HG02981 (cell line): ENCODE measurements around the gene RAB44.
"Not testable (repeated sequence)": the region's sequence is repeated elsewhere in the genome, so short reads cannot be mapped to it uniquely, and the experiment has no call there.

ENCODE experiments used
- ATAC-seq: cut with Tn5 transposase; IDR thresholded peaks from one replicate; pipeline ENCODE4 v1.9.1; 2021; ENCODE audit warnings: mild to moderate bottlenecking, moderate library complexity; ENCODE audit not compliant: unreplicated experiment

Gene RAB44, protein sequence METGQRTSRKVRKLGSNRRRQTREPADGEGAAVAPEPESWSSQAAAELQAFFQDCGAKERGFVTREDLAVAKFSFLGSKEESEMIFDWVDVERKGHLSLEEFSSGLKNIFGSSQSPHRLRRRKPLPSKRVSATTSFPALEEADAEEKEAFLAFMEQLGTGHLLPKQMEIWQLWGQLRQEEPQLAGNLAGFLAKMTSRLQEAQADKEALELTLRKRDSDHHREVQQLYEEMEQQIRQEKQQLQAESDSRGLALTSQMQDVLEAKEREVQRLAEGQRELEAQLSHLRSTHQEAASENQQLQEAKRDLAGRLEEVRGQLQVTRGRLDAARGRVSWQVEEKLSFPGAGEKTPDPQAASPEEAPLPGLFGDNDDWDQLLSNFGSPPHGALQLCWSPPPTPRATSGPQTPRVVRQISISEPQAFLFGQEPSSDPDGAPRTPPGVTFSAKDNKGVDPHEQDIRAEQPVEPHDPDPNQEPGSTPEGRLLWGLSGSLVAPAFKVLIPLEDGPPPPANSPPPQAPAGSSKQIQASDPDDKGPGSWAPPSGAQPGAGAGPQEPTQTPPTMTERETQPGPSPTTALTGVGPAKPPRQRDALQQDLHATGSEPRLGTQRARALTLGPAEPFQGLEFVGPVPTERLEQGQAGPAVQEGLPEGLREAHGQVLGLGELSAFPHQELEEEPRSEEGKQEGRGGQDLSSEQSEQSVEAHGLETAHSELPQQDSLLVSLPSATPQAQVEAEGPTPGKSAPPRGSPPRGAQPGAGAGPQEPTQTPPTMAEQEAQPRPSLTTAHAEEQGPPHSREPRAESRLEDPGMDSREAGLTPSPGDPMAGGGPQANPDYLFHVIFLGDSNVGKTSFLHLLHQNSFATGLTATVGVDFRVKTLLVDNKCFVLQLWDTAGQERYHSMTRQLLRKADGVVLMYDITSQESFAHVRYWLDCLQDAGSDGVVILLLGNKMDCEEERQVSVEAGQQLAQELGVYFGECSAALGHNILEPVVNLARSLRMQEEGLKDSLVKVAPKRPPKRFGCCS

GRCh38 chr6:36697481-36697903 lies at the start of gene RAB44:
TSS of gene RAB44 (plus strand) at chr6:36697826. CDS start at chr6:36704236, 6,410 bp downstream.
- no peak for ATAC-seq

DNA sequence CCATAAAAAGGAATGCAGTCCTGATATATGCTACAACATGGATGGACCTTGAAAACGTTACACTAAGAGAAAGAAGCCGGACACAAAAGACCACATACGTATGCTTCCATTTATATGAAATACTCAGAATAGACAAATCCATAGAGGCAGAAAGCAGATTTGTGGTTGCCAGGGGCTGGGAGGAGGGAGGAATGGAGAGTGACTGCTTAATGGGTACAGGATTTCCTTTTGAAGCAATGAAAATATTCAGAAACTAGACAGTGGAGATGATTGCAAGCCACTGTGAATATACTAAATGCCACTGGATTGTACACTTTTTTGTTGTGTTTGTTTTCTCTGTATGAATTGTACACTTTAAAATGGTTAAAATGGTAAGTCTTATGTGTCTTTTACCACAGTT lies 48.5 kb upstream of the RAB44 start:
- no peak for ATAC-seq

DNA sequence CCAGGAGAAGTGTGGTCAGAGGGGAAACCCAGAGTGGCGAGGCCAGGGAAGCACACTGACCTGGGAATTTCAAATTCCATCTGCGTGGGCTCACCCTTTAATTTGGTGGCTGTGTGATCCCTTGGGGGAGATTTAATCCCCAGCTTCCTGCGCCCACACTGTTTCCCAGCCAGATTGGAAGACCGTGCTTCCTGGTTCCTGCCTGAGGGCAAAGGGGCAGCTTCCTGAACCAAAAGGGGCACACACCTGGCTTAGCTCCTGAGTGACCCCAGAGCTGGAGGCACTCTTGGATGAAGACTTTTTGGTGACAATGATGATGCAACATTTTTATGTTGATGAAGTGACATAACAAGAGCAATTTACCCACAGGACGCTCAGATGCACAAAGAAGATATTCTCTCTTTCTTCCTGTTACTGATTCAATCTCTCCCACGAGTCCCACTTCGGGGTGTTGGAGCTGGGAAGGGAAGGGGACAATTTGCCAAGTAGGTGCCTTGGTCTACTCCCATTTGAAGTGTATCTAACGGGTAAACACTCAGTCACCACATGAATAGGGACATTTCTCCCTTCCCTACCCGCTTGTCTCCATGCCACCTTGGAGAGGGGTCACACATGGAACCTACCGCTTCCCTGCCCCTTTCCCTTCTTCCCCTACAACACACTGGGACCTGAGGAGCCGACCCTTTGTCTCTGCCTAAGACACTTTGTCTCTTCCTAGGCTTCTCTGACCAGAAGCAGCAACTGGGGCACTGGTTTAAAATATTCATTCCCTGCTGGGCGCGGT lies 47.7 kb upstream of the RAB44 start:
- no peak for ATAC-seq

GRCh38 chr6:36650848-36651478 lies 46.7 kb upstream of the RAB44 start:
- ATAC-seq, result peak; percentile 59

DNA sequence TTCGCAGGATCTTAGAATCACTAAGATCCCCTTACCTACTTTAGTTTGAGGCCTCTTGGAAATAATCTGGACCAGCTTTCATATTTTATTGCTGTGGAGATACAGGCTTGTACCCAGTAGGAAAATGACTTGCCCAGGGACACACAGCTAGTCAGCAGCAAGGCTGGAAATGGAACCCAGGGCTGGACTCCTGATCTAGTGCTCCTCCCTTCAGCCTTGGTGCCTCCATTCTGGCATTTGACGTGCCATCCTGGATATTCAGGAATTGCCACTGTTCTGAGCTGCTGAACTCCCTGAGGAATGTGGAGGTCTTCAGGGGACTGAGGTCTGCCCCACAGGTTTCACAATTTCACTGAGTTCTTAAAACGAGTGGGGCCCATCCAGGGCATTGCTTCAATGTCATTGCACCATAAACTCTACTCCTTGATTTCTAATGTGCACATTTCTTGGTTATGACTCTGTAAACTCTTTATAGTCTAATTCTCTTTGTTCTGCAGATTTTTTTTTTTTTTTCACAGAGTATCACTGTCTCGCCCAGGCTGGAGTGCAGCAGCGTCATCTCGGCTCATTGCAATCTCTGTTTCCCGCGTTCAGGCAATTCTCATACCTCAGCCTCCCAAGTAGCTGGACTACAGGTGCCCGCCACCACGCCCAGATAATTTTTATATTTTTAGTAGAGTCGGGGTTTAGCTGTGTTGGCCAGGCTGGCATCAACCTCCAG lies 45.8 kb upstream of the RAB44 start:
- no peak for ATAC-seq

DNA sequence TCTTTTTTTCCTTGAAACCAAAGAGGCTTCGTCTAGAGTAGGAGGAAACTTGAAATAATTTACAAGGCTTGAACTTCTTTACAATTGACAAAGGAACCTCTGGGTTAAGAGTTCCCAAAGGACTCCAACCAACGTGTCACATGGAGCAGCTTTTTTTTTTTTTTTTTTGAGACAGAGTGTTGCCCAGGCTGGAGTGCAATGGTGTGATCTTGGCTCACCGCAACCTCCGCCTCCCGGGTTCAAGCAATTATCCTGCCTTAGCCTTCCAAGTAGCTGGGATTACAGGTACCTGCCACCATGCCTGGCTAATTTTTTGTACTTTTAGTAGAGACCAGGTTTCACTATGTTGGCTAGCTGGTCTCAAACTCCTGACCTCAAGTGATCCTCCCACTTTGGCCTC lies 43.2 kb upstream of the RAB44 start:
- not testable (repeated sequence) for ATAC-seq

DNA sequence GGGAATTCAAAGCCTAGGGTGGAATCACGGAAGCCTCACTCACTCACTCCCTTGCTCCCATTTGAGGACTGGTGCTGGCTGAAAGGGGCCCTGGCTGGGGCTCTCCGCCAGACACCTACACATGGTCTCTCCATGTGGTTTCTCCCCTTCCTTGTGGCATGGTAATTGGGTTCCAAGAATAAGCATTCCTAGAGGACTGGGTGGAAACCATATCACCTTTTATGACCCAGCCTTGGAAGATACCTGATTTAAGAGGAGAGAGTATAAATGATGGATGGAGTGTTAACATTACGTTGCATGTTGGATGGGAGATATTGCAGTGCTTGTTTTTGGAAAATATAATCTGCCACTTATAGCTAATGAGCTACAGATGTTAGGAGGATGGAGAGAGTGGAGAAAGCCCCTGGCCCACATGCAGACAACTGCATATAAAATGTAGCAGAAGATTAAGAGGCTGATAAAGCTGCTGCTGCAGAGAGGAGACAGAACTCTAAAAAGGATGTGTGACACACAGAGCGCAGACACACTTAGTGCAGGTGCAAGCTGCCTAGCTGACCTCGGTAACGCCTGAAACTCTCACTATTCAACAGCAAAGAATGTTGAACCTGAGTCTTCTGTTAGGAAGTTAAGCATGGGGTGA lies 42.4 kb upstream of the RAB44 start:
- ATAC-seq, result no peak

DNA sequence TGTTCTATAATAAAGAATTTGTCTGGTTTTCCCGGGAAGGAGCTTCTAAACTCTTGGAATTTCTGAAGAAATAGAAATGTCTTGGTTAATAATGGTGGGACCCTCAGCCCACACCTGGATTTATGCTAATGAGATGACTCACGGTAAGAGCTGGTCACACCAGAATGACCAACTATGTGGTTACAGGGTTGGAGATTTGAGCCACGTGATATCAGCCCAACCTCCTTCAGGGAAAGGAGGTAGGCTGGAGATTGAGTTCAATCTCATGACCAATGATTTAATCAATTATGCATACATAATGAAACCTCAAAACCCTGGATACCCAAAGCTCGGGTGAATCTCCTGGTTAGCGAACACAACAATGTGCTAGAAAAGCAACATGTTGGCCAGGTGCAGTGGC lies 41.2 kb upstream of the RAB44 start:
- no peak for ATAC-seq

- no peak for ATAC-seq
Observed at GRCh38 chr6:36657271-36657670, 40.4 kb upstream of the RAB44 start.

- ATAC-seq, result no peak
Observed at GRCh38 chr6:36657942-36658544, 39.6 kb upstream of the RAB44 start.

DNA sequence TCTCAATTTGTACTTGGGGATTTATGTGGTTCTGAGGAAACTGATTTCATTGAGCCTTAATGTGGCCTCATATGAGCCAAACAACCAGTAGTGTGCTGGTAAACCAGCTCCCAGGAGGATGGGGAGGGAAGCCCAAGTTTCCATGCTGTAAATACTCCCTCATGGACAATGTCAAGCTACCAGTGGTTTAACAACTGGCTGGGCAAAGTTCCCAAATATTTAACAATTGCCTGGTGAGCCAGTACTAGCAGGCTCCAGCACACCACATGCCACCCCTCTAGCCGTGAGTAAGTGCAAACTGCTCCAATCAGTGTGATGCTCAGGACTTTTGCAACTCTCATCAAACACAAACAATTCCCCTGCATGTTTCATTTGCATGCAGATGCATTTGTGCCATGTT lies 38.4 kb upstream of the RAB44 start:
- ATAC-seq, result no peak

DNA sequence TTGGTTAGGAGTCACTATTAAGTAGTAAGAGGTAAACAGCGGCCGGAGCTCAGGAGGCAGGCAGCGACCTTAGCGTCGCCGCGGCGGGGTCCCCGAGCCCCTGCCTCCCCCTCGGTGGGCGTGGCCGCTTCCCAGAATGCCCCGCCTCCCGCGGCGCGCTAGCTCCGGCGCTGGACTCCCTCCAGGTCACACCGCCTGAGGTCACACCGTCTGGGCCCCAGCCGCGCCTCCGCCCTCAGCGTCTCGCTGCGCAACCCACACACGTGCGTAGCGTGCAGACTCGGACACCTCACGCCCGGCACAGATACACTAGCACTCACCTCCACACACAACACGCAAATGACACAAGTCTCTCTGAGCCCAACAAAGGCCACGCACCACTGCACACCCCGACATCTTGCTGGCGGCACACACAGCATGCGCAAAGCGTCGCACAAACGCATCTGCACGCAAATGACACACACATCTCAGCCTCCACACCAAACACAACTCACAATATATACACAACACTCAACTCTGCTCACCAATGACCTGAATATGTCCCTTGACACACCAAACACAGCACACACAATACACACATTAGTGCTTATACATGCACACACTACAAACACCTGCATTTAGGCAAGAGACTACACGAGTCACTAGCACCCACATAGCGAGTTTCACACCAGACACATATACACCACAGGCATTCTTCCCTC lies 36.7 kb upstream of the RAB44 start:
- no peak for ATAC-seq

DNA sequence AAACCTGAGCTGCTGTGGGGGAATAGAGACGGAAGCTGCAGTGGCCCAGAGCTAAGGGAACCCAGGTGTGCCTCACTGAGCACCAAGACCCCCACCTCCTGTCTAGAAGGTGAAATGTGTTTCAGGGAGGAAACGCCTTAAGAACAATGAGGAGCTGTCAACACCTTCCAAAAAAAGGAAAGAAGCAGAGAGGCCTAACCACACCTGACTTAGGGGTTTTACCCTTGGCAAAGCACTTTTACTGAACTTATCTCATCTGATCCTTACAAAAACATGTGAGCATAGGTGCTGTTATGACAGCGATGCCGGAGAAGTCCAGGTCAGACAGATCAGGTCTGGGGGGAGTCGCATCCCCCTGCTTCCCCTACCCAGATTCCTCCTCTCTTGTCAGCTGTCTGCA lies 35.2 kb upstream of the RAB44 start:
- no peak for ATAC-seq

DNA sequence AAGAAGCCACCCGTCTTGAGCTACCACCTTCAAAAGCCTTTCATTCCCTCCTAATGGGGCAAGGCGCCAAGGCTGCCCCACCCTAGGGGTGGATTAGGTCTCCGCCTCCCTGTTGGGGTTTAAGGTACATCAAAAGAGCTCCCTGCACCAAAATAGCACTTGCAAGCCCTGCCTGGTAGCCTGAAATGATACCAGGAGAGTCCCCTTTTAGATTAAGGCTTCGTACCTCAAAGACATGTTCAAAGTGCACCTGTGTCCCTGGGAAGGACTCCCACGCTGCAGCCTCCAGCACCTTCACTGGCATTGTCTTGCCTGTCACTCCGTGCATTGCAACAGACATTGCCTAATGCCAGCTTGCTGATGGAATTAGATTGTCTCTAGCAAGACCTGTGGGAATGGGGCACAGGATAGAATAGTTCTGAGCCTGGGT lies 34.8 kb upstream of the RAB44 start:
- ATAC-seq, result no peak

DNA sequence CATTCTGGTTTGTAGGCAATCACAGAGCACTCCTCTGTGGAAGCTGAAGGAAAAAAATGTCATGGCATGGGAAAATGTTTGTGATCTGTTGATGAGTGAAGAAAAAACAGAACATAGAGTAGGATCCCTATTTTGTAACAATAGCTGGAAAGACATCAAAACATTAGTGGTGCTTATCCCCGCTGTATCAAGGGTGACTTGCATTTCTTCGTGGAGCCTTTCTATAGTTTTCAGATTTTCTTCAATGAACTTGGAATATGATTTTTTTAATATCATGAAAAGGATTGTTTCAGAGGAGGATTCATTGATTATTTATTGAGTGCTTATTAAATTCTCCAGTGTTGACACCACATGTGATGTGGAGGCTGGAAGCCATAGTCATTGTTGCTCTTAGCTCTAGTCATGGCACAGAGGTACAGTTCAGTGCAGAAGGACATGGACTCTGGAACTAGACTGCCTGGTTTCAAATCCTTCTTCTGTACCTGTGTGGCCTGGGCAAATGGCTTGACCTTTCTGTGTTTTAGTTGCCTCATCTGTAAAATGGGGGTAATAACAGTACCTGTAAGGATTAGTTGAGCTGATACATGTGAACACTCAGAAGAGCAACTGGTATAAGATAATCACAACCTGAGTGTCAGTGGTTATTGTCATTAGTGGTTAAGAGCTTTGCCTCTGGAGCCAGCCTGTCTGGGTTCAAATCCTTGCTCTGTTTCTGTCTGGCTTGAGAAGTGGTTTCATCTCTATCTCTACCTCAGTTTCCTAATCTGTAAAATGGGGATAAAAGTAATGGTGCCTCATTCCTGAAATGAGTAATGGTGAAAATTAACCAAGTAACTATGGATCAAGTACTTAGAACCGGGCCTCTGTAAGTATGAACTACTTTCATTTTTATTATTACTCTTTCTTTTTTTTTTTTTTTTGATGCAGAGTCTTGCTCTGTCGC lies 33.9 kb upstream of the RAB44 start:
- ATAC-seq, result no peak

DNA sequence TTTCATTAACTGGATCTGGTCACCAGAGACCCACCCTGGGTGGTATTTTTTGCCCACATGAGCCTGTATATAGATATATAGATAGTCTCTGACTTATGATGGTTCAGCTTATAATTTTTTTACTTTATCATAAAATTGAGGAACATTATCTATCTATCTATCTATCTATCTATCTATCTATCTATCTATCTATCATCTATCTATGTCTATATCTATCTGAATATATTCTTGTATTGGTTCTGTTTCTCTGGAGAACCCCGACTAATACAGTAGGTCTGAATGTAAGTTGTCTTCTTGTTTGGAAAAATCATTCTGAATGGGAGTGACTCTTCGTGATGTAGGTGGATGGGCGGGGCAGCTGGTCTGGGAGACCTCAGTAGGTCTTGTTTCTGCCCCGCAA lies 32.4 kb upstream of the RAB44 start:
- no peak for ATAC-seq

GRCh38 chr6:36666287-36666686 lies 31.3 kb upstream of the RAB44 start:
- no peak for ATAC-seq
